HG02610 (cell line): ENCODE results near the gene GSTT2B.
A peak's percentile ranks its signal among the peaks of the same experiment; 100 is the strongest.
"Not testable (repeated sequence)": the region's sequence is repeated elsewhere in the genome, so short reads cannot be mapped to it uniquely, and the experiment has no call there.

Experiments used
- ATAC-seq: cut with Tn5 transposase; IDR thresholded peaks from one replicate; pipeline ENCODE4 v1.9.1; 2021; ENCODE audit warnings: mild to moderate bottlenecking, moderate library complexity; ENCODE audit not compliant: unreplicated experiment

Gene GSTT2B

DNA sequence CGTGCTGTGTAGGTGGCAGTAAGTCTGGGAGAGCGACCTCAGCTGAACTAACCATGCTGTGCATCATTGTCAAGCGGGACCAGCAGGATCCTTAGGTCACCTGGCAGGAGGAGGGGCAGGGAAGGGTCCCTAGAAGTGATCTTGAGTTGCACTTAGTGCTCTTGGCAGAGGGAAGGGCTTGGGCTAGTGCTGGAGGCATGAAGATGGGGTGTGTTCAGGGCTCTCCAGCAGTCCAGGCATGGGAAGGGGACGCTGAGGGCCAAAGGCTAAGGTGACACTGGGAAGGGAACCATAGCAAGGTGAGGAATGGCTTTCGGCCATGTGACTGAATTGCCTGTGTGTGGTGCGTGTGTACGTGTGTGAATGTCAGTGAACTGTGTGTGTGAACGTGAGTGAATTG is 25.1 kb upstream of the GSTT2B start:
- not testable (repeated sequence) for ATAC-seq

- no peak for ATAC-seq
Measured at GRCh38 chr22:23984430-23984829, 23.4 kb upstream of the GSTT2B start.

DNA sequence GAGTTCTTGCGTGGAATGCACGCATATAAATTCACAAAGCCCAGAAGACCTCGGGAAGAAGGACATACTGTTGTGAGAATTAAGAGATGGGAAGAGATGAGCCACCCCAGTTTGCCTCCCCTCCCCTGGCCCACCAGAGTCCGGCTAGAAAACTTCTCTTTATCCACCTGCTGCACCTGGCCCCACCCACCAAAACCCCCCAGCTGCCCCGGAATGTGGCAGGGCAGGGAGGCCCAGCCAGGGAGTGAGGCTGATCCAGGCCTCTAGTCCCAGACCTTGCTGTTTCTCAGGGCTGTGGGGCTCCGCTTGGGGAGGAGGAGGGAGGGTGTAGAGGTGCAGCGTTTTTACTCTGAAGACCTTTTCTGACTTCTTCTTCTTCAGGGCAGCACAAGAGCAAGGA is 19.6 kb upstream of the GSTT2B start:
- ATAC-seq = not testable (repeated sequence)

DNA sequence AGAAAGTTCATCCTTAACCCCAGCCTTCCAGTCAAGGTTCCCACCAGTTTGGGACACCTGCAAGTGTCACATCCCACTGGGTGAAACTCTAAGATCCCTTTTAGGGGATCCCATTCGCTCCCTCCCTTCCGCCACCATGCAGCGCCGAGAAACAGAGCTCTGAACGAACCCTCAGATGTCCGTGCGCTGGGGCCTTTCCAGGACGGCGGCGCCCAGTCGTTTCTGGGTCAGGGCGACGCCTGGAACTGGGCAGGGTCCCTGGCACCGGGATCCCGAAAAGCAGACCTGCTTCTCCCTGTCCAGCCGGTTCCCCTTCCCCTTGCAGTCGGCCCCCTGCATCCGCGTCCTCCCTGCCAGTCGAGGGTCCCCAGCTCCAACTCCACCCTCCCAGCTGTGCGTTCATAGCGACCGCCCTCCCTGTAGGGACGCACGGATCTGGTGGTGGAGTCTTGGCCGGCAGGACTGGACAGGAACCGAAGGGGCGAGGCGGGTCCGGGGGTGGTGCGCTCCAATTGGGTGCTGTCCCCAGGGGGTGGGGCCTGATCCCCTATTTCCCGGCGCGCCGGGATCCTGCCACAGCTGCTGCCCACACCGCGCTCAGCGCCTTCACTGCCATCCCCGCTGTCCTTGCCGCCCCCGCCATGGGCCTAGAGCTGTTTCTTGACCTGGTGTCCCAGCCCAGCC is 18.7 kb upstream of the GSTT2B start, which contains the start of gene GSTT2:
Gene GSTT2, plus strand, starts transcription at position 578 of the 684 bp plus-strand sequence.
- ATAC-seq = not testable (repeated sequence)

GRCh38 chr22:23977304-23977703 is 16.3 kb upstream of the GSTT2B start:
- not testable (repeated sequence) for ATAC-seq

DNA sequence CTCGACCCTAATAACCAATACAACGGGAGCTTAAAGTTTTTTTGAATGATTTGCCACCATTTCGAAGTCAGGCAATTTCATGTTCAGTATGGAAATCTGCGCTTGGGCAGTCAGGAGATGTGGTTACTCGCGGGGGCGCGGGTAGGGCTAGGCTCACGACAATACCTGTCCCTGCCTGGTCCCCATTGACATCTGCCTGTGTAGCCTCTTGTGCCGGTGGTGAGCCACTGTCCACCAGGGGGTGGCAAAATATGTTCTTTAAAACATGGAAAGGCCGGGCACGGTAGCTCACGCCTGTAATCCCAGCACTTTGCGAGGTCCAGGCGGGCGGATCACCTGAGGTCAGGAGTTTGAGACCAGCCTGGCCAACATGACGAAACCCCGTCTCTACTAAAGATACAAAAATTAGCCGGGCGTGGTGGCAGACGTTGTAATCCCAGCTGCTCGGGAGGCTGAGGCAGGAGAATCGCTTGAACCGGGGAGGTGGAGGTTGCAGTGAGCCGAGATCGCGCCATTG is 13.9 kb upstream of the GSTT2B start:
- ATAC-seq = not testable (repeated sequence)

GRCh38 chr22:23974345-23974744 is 13.3 kb upstream of the GSTT2B start, which contains the start of gene DDT:
Gene DDT, minus strand, starts transcription at chr22:23974441. Its CDS starts 27 bp downstream, at chr22:23974414.
- ATAC-seq = peak; percentile 87

GRCh38 chr22:23971927-23972326 is 10.9 kb upstream of the GSTT2B start:
- ATAC-seq = not testable (repeated sequence)

GRCh38 chr22:23970816-23971486 is 10.0 kb upstream of the GSTT2B start:
- no peak for ATAC-seq

DNA sequence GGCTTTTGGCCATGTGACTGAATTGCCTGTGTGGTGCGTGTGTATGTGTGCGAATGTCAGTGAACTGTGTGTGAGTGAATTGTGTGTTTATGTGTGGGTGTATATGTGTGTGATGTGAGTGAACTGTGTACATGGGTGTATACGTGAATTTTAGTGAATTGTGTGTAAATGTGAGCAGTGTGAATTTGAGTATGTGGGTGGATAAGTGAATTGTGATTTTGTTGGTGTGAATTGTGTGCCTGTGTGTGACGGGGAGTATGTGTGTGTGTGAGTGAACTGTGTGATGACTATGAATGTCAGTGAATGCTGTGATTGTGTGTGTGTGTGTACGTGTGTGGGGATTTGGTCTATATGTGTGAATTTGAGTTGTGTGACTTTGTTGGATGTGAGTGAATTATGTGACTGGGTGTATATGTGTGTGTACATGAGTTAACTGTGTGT is 9.2 kb upstream of the GSTT2B start:
- ATAC-seq = no peak

GRCh38 chr22:23969071-23969470 is 8.1 kb upstream of the GSTT2B start:
- no peak for ATAC-seq

DNA sequence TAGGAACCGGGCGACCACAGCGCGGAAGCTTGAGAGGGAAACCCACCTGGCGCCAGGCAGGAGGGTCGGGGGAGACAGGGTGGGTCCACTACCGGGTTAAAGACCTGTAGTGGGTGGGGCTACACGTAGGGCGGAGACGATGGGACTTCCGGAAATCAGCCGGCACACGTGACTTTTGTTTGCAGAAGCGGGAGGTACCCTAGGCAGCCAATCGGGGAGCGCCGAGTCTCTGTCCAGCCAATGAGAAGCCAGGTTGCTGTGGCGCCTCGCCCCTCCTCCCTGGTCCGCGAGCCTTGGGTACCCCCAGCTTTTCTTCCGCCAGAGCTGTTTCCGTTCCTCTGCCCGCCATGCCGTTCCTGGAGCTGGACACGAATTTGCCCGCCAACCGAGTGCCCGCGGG is 5.6 kb upstream of the GSTT2B start, which contains the start of gene DDTL:
Gene DDTL, plus strand, starts transcription at position 321 of the 400 bp plus-strand sequence. Its CDS starts 27 bp downstream, at position 348.
- ATAC-seq = peak; percentile 90

DNA sequence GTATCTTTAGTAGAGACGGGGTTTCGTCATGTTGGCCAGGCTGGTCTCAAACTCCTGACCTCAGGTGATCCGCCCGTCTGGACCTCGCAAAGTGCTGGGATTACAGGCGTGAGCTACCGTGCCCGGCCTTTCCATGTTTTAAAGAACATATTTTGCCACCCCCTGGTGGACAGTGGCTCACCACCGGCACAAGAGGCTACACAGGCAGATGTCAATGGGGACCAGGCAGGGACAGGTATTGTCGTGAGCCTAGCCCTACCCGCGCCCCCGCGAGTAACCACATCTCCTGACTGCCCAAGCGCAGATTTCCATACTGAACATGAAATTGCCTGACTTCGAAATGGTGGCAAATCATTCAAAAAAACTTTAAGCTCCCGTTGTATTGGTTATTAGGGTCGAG is 5.1 kb upstream of the GSTT2B start:
- peak; percentile 33 for ATAC-seq

GRCh38 chr22:23956301-23956900 is 4.6 kb downstream of the GSTT2B start:
- ATAC-seq = not testable (repeated sequence)

GRCh38 chr22:23955886-23956285 is 5.1 kb downstream of the GSTT2B start:
- not testable (repeated sequence) for ATAC-seq

GRCh38 chr22:23954991-23955305 is 6.0 kb downstream of the GSTT2B start:
- not testable (repeated sequence) for ATAC-seq

GRCh38 chr22:23954193-23954990 is 6.6 kb downstream of the GSTT2B start:
- not testable (repeated sequence) for ATAC-seq

DNA sequence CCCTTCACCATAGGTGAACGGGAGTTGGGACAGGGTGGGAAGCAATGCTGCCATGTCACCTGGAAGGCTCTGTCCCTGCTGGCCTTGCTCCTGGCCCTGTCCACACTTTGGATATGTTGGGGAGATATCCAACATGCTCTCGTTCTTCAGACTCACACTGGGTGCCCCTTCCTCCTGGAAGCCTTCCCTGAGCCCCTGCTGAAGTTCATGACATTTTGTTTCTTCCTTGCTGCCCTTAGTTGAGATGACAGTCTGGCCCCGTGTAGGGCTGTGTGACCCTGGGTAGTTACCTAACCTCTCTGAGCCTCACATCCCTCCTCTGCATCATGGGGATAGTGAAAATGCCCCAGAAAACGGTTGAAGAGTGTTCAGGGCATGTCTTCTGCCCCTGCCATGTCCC is 7.5 kb downstream of the GSTT2B start:
- ATAC-seq = not testable (repeated sequence)

DNA sequence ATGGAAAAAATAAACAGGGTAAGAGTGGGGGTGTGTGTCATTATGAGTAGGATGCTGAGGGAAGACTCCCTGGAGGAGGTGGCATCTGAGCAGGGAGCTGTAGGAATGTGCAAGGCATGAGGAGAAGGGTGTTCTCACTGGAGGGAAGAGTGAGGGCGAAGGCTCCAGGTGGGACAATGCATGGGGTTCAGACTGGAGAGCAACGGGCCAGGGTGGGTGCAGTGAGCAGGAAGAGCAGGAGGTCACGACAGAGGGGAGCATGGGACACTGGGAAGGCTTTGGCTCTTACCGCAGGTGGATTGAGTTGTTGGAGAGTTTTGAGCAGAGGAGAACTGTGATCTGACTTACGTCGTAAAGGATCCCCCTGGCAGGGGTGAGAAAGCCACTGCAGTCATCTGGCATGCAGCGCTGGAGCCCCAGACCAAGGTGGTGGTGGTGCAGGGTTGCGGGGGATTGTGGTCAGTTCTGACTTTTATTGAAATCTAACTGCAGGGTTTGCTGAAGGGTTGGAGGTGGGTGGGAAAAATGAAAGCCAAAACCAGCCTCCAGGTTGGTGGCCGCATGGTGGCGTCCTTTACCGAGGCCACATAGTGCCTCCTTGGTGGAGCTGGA is 8.1 kb downstream of the GSTT2B start:
- ATAC-seq = not testable (repeated sequence)

- not testable (repeated sequence) for ATAC-seq
Measured at GRCh38 chr22:23951383-23951782, 9.6 kb downstream of the GSTT2B start.
